Measurements from ENCODE around the gene KIF21A. TPM values are rescaled to one million over a fixed set of nuclear protein-coding genes. Genes with fewer than 3 reads are reported as not detected.
"Not testable (repeated sequence)": the region's sequence is repeated elsewhere in the genome, so short reads cannot be mapped to it uniquely, and the experiment has no call there.

The KIF21A gene
- total RNA-seq, 1 donor from 2014 or later = 24.4 TPM

- no peak for TF ChIP-seq CTCF (IDR thresholded peaks at IDR 0.05; ENCODE audit: unreplicated experiment)
- no peaks in the 10 kb centered on the region for H3K27me3 Mint-ChIP-seq (ENCODE audit: low read depth)
- H3K4me1 Mint-ChIP-seq = peaks cover 8% of the 10 kb centered on the region
- no peak overlapping the region for H3K4me3 Mint-ChIP-seq
- DNase-seq (ENCODE audit: low spot score in 2 of 2, unreplicated experiment in 2 of 2) = no peak
- H3K27ac Mint-ChIP-seq = no peak overlapping the region
- peaks cover 7% of the 10 kb centered on the region for H3K9me3 Mint-ChIP-seq
- peaks cover 11% of the 10 kb centered on the region for H3K36me3 Mint-ChIP-seq
Observed at GRCh38 chr12:39296496-39296895, 146.4 kb downstream of the KIF21A start.

- H3K27ac Mint-ChIP-seq; H3K4me1 Mint-ChIP-seq; DNase-seq (ENCODE audit: low spot score in 2 of 2, unreplicated experiment in 2 of 2); H3K4me3 Mint-ChIP-seq; H3K27me3 Mint-ChIP-seq (ENCODE audit: low read depth); H3K9me3 Mint-ChIP-seq: not testable (repeated sequence)
- H3K36me3 Mint-ChIP-seq = peaks cover 11% of the 10 kb centered on the region
Observed at GRCh38 chr12:39295593-39295992, 147.3 kb downstream of the KIF21A start.

GRCh38 chr12:39294715-39295114, 148.2 kb downstream of the KIF21A start:
- H3K9me3 Mint-ChIP-seq = peaks cover 7% of the 10 kb centered on the region
- TF ChIP-seq CTCF (IDR thresholded peaks at IDR 0.05; ENCODE audit: unreplicated experiment) = no peak
- no peak for DNase-seq (ENCODE audit: low spot score in 2 of 2, unreplicated experiment in 2 of 2)
- H3K4me3 Mint-ChIP-seq = no peak overlapping the region
- no peak overlapping the region for H3K27ac Mint-ChIP-seq
- no peaks in the 10 kb centered on the region for H3K27me3 Mint-ChIP-seq (ENCODE audit: low read depth)
- H3K36me3 Mint-ChIP-seq = peaks cover 11% of the 10 kb centered on the region
- H3K4me1 Mint-ChIP-seq = peaks cover 8% of the 10 kb centered on the region

GRCh38 chr12:39292125-39292630, 150.7 kb downstream of the KIF21A start:
- Mint-ChIP-seq H3K27ac (no peak overlapping the region), H3K9me3 (peaks cover 7% of the 10 kb centered on the region)

GRCh38 chr12:39287817-39288216, 155.1 kb downstream of the KIF21A start:
- no peak for TF ChIP-seq CTCF (IDR thresholded peaks at IDR 0.05; ENCODE audit: unreplicated experiment)
- no peak overlapping the region for H3K4me3 Mint-ChIP-seq
- H3K4me1 Mint-ChIP-seq = peaks cover 4% of the 10 kb centered on the region
- no peaks in the 10 kb centered on the region for H3K27me3 Mint-ChIP-seq (ENCODE audit: low read depth)
- H3K9me3 Mint-ChIP-seq = no peaks in the 10 kb centered on the region
- DNase-seq (ENCODE audit: low spot score in 2 of 2, unreplicated experiment in 2 of 2) = no peak
- no peak overlapping the region for H3K27ac Mint-ChIP-seq
- no peaks in the 10 kb centered on the region for H3K36me3 Mint-ChIP-seq

More at GRCh38 chr12:39292125-39292630, 150.7 kb downstream of the KIF21A start:
- Mint-ChIP-seq H3K27me3 (ENCODE audit: low read depth) (no peaks in the 10 kb centered on the region), H3K36me3 (peaks cover 3% of the 10 kb centered on the region), H3K4me1 (peaks cover 12% of the 10 kb centered on the region), H3K4me3 (no peak overlapping the region)
- TF ChIP-seq CTCF (IDR thresholded peaks at IDR 0.05; ENCODE audit: unreplicated experiment) = no peak
- no peak for DNase-seq (ENCODE audit: low spot score in 2 of 2, unreplicated experiment in 2 of 2)

GRCh38 chr12:39287409-39287808, 155.5 kb downstream of the KIF21A start:
- Mint-ChIP-seq H3K36me3 (no peaks in the 10 kb centered on the region), H3K4me3 (no peak overlapping the region), H3K27ac (no peak overlapping the region), H3K27me3 (ENCODE audit: low read depth) (no peaks in the 10 kb centered on the region), H3K9me3 (no peaks in the 10 kb centered on the region), H3K4me1 (peaks cover 4% of the 10 kb centered on the region)
- no peak for TF ChIP-seq CTCF (IDR thresholded peaks at IDR 0.05; ENCODE audit: unreplicated experiment)
- DNase-seq (ENCODE audit: low spot score in 2 of 2, unreplicated experiment in 2 of 2) = no peak

Measured in mesothelial cell of epicardium (in vitro differentiated cells).